Sigmoid colon (tissue), 7 donors: Measurements from ENCODE around the gene DIS3L2. TPM values are rescaled to one million over a fixed set of nuclear protein-coding genes. Genes with fewer than 3 reads are reported as not detected.
"Not testable (repeated sequence)": the region's sequence is repeated elsewhere in the genome, so short reads cannot be mapped to it uniquely, and the experiment has no call there.

Experiments used
- DNase-seq: peaks from one replicate; pipeline ENCODE4 v3.0.0-alpha.2; 2019
- H3K27ac ChIP-seq, 4 donors: fragments of 200-600 bp; sonication (generic); one replicate each; pipeline ENCODE4 v1.5.1; 2016 to 2019; ENCODE audit warnings: mild to moderate bottlenecking in 1 of 4
- H3K27me3 ChIP-seq, 3 donors: fragments of 200-600 bp; sonication (generic); one replicate each; pipeline ENCODE4 v1.5.1; 2019; ENCODE audit warnings: mild to moderate bottlenecking in 1 of 3
- H3K36me3 ChIP-seq, 4 donors: fragments of 200-600 bp; sonication (generic); one replicate each; pipeline ENCODE4 v1.5.1; 2016 to 2019
- H3K4me1 ChIP-seq, 4 donors: fragments of 200-600 bp; sonication (generic); one replicate each; pipeline ENCODE4 v1.5.1; 2017 to 2019
- H3K4me3 ChIP-seq, 4 donors: fragments of 200-600 bp; sonication (generic); one replicate each; pipeline ENCODE4 v1.5.1; 2017 to 2019; ENCODE audit warnings: mild to moderate bottlenecking in 2 of 4, moderate library complexity in 1 of 4
- H3K9me3 ChIP-seq, 4 donors: fragments of 200-600 bp in 3 of 4; sonication (generic) in 3 of 4; one replicate each; pipeline versions ENCODE4 v1.5.1 to v1.6.1; 2013 to 2019
- CTCF ChIP-seq, 4 experiments: fragments of 450-650 bp in 3 of 4; fragments of 200-600 bp in 1 of 4; IDR thresholded peaks; one replicate each; pipeline ENCODE4 v1.5.1; 2016 to 2019; ENCODE audit warnings: antibody characterized with exemption in 4 of 4, mild to moderate bottlenecking in 3 of 4, moderate library complexity in 2 of 4
- EP300 ChIP-seq, 4 donors: sonication (generic); formaldehyde crosslinking; IDR thresholded peaks; one replicate each; pipeline ENCODE4 v1.6.1; 2017; ENCODE audit warnings: antibody characterized with exemption in 4 of 4
- POLR2A ChIP-seq, 2 donors: fragments of 450-650 bp; IDR thresholded peaks; one replicate each; pipeline ENCODE4 v1.6.1; 2016; ENCODE audit warnings: antibody characterized with exemption in 2 of 2, mild to moderate bottlenecking in 2 of 2, moderate library complexity in 2 of 2
- POLR2AphosphoS5 ChIP-seq, 4 donors: sonication (generic); formaldehyde crosslinking; IDR thresholded peaks; one replicate each; pipeline ENCODE4 v1.6.1; 2017; ENCODE audit warnings: antibody characterized with exemption in 4 of 4
- WGBS, 2 donors: extraction: QIAGEN DNeasy Blood & Tissue Kit; methylation state at CpG; one replicate each; pipeline ENCODE4 v1.1.7; 2013; 5-methylcytosine and 5-hydroxymethylcytosine counted together
- intact Hi-C: fragments of 100-400 bp; cut with DNase I; formaldehyde crosslinking; loops from one replicate; pipeline ENCODE4 v1.15.1; 2023
- polyA plus RNA-seq, 3 donors: library from polyadenylated mRNA; stranded (reverse); fragments of 200-250 nt; gene quantifications; one replicate each; pipeline ENCODE4 v1.2.3, GENCODE V29; 2013
- total RNA-seq, 4 donors: library from RNA; depleted of rRNA; stranded (reverse); fragments of >200 nt; gene quantifications; one replicate each; pipeline ENCODE4 v1.1.0, GENCODE V29; 2016
- donor health status: healthy with polysubstance abuse.
- donor health status: Bipolar disorder and iron deficiency.
- donor health status: healthy.

DIS3L2 gene
- total and polyA plus RNA-seq, 7 donors = 8.8 to 37.9 (median 22.5) TPM

GRCh38 chr2:231939022-231939421 is 22.5 kb upstream of the DIS3L2 start:
- no peak overlapping the region for H3K27ac ChIP-seq
- H3K36me3 ChIP-seq = no peaks in the 10 kb centered on the region
- H3K4me1 ChIP-seq = no peaks in the 10 kb centered on the region
- DNase-seq = no peak
- H3K27me3 ChIP-seq = peaks cover 0 to 8% (median 0%) of the 10 kb centered on the region in 3 donors
- no peaks in the 10 kb centered on the region for H3K9me3 ChIP-seq
- TF ChIP-seq POLR2AphosphoS5 (IDR thresholded peaks at IDR 0.05) (no peak), EP300 (IDR thresholded peaks at IDR 0.05) (no peak), CTCF (IDR thresholded peaks at IDR 0.05) (no peak), POLR2A (IDR thresholded peaks at IDR 0.05) (no peak)
- 92 to 95% methylated on average over 4 of the region's 4 CpGs for WGBS, 2 donors
- intact Hi-C loops = no loop called here
- no peak overlapping the region for H3K4me3 ChIP-seq

GRCh38 chr2:231940795-231941194 is 20.7 kb upstream of the DIS3L2 start:
- Histone ChIP-seq H3K27me3 (peaks cover 0 to 8% (median 0%) of the 10 kb centered on the region in 3 donors), H3K9me3 (no peaks in the 10 kb centered on the region), H3K27ac (no peak overlapping the region), H3K4me3 (no peak overlapping the region), H3K4me1 (no peaks in the 10 kb centered on the region), H3K36me3 (no peaks in the 10 kb centered on the region)
- TF ChIP-seq POLR2AphosphoS5 (IDR thresholded peaks at IDR 0.05) (no peak), EP300 (IDR thresholded peaks at IDR 0.05) (no peak), POLR2A (IDR thresholded peaks at IDR 0.05) (no peak), CTCF (IDR thresholded peaks at IDR 0.05) (no peak)
- no peak for DNase-seq
- intact Hi-C loops = no loop called here
- WGBS, 2 donors = 57 to 59% methylated on average over 3 of the region's 3 CpGs

- WGBS, 2 donors = 93 to 94% methylated on average over 12 of the region's 12 CpGs
- H3K27me3 ChIP-seq = peaks cover 0 to 8% (median 0%) of the 10 kb centered on the region in 3 donors
- H3K9me3 ChIP-seq = no peaks in the 10 kb centered on the region
- H3K4me1 ChIP-seq = no peaks in the 10 kb centered on the region
- no peak overlapping the region for H3K27ac ChIP-seq
- intact Hi-C loops = no loop called here
- DNase-seq = no peak
- no peak overlapping the region for H3K4me3 ChIP-seq
- H3K36me3 ChIP-seq = no peaks in the 10 kb centered on the region
- TF ChIP-seq POLR2A (IDR thresholded peaks at IDR 0.05) (no peak), POLR2AphosphoS5 (IDR thresholded peaks at IDR 0.05) (no peak), CTCF (IDR thresholded peaks at IDR 0.05) (no peak), EP300 (IDR thresholded peaks at IDR 0.05) (no peak)
These were observed 19.8 kb upstream of the DIS3L2 start for GRCh38 chr2:231941673-231942072.

GRCh38 chr2:231942180-231942579 is 19.3 kb upstream of the DIS3L2 start:
- Histone ChIP-seq H3K36me3 (no peaks in the 10 kb centered on the region), H3K4me3 (no peak overlapping the region), H3K27me3 (peaks cover 0 to 8% (median 0%) of the 10 kb centered on the region in 3 donors), H3K4me1 (no peaks in the 10 kb centered on the region), H3K27ac (no peak overlapping the region), H3K9me3 (no peaks in the 10 kb centered on the region)
- TF ChIP-seq POLR2A (IDR thresholded peaks at IDR 0.05) (no peak), CTCF (IDR thresholded peaks at IDR 0.05) (no peak), POLR2AphosphoS5 (IDR thresholded peaks at IDR 0.05) (no peak), EP300 (IDR thresholded peaks at IDR 0.05) (no peak)
- WGBS, 2 donors = 74 to 88% methylated on average over 6 of the region's 6 CpGs
- no peak for DNase-seq
- intact Hi-C loops = no loop called here

- no peaks in the 10 kb centered on the region for H3K36me3 ChIP-seq
- H3K4me3 ChIP-seq = no peak overlapping the region
- intact Hi-C loops = no loop called here
- no peaks in the 10 kb centered on the region for H3K27me3 ChIP-seq
- no peak overlapping the region for H3K27ac ChIP-seq
- H3K9me3 ChIP-seq = no peaks in the 10 kb centered on the region
- no peak for TF ChIP-seq POLR2AphosphoS5 (IDR thresholded peaks at IDR 0.05)
- TF ChIP-seq POLR2A (IDR thresholded peaks at IDR 0.05) = no peak
- TF ChIP-seq CTCF (IDR thresholded peaks at IDR 0.05) = no peak
- no peak for TF ChIP-seq EP300 (IDR thresholded peaks at IDR 0.05)
- H3K4me1 ChIP-seq = no peaks in the 10 kb centered on the region
- no peak for DNase-seq
- 90% methylated on average over 15 of the region's 15 CpGs for WGBS, 2 donors
These were observed 15.2 kb upstream of the DIS3L2 start for GRCh38 chr2:231946241-231946814.

GRCh38 chr2:231947112-231947511 is 14.4 kb upstream of the DIS3L2 start:
- H3K4me3 ChIP-seq, H3K36me3 ChIP-seq, H3K4me1 ChIP-seq, H3K27ac ChIP-seq, H3K27me3 ChIP-seq, intact Hi-C loops, H3K9me3 ChIP-seq, DNase-seq: not testable (repeated sequence)
- 74 to 83% methylated on average over 11 of the region's 11 CpGs for WGBS, 2 donors
